ENCODE measurements around the gene BICC1.

DNA sequence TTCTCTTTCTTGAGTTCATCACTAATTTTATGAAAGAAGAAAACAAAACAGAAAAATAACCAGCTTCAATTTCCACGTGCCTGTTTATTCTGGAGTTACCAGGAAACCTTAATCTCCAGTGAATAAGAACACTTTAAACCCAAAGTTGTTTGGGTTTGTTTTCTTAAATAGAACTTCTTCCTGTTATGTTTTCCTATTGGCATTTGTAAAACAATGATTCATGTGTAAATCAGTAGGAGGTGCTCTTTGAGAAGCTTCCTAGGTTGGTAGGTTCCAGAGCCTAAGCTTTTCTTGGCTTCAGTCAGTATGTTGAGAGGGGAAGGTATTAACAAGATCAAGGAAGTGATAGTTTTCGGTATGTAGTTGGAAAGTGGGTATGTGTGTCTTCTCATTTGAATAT lies 119.0 kb downstream of the BICC1 start:
- TF ChIP-seq, protein P1, sequence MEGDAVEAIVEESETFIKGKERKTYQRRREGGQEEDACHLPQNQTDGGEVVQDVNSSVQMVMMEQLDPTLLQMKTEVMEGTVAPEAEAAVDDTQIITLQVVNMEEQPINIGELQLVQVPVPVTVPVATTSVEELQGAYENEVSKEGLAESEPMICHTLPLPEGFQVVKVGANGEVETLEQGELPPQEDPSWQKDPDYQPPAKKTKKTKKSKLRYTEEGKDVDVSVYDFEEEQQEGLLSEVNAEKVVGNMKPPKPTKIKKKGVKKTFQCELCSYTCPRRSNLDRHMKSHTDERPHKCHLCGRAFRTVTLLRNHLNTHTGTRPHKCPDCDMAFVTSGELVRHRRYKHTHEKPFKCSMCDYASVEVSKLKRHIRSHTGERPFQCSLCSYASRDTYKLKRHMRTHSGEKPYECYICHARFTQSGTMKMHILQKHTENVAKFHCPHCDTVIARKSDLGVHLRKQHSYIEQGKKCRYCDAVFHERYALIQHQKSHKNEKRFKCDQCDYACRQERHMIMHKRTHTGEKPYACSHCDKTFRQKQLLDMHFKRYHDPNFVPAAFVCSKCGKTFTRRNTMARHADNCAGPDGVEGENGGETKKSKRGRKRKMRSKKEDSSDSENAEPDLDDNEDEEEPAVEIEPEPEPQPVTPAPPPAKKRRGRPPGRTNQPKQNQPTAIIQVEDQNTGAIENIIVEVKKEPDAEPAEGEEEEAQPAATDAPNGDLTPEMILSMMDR (IDR thresholded peaks at IDR 0.05) = no peak
- TF ChIP-seq POLR2A (IDR thresholded peaks at IDR 0.05) = no peak
- TF ChIP-seq POLR2AphosphoS5 (IDR thresholded peaks at IDR 0.05) = no peak
